IMR-90 (cell line): Measurements from ENCODE around the gene AXDND1. TPM values are rescaled to one million over a fixed set of nuclear protein-coding genes. Genes with fewer than 3 reads are reported as not detected.
"Not testable (repeated sequence)": the region's sequence is repeated elsewhere in the genome, so short reads cannot be mapped to it uniquely, and the experiment has no call there.

ENCODE experiments used
- ATAC-seq: fragments of 200-7000 bp; cut with Tn5 transposase; 2 replicates; pipeline ENCODE4 v1.9.1; 2020; ENCODE audit warnings: low read depth, mild to moderate bottlenecking, moderate library complexity
- BruUV-seq: library from RNA; stranded (reverse); fragments of 400-500 nt; replicated peaks from 2 replicates; lab custom pipeline; 2021; lab: Mats Ljungman, UMichigan
- CTCF ChIA-PET: fragments of 300-600 bp; formaldehyde crosslinking; extraction: SDS; loops from one replicate; lab custom pipeline; 2021; ENCODE audit warnings: antibody characterized with exemption; lab: Yijun Ruan, JAX
- POLR2A ChIA-PET: fragments of 300-600 bp; sonication (Branson Sonifier 250); formaldehyde crosslinking; loops from one replicate; lab custom pipeline; 2022; ENCODE audit warnings: antibody characterized with exemption; ENCODE audit not compliant: unreplicated experiment; lab: Charles Lee
- DNase-seq: peaks from one replicate; pipeline ENCODE4 v3.0.0; 2013
- H2AFZ ChIP-seq: replicated peaks from 2 replicates; pipeline ENCODE3; 2013; ENCODE audit warnings: low read length, mild to moderate bottlenecking; ENCODE audit not compliant: poor library complexity
- H2AK5ac ChIP-seq: 2 replicates; pipeline ENCODE4 v1.6.1; 2013; ENCODE audit warnings: low read depth, low read length, inconsistent platforms
- H2AK9ac ChIP-seq: replicated peaks from 2 replicates; pipeline ENCODE3; 2013; ENCODE audit warnings: mild to moderate bottlenecking, low read depth, low read length, moderate library complexity; ENCODE audit not compliant: poor library complexity
- H2BK120ac ChIP-seq: 2 replicates; pipeline ENCODE4 v1.6.1; 2013; ENCODE audit warnings: low read depth, low read length, inconsistent platforms
- H2BK15ac ChIP-seq: 3 replicates; pipeline ENCODE4 v1.6.1; 2013; ENCODE audit warnings: low read depth, low read length, inconsistent platforms
- H2BK20ac ChIP-seq: 2 replicates; pipeline ENCODE4 v1.6.1; 2013; ENCODE audit warnings: low read depth, mild to moderate bottlenecking, inconsistent platforms, low read length, moderate library complexity
- H2BK5ac ChIP-seq: 2 replicates; pipeline ENCODE4 v1.6.1; 2013; ENCODE audit warnings: mild to moderate bottlenecking, low read depth, low read length, inconsistent platforms; ENCODE audit not compliant: poor library complexity, severe bottlenecking
- H3K14ac ChIP-seq: replicated peaks from 2 replicates; pipeline ENCODE4 v1.6.1; 2013; ENCODE audit warnings: low read depth, low read length, inconsistent platforms
- H3K18ac ChIP-seq: 2 replicates; pipeline ENCODE4 v1.6.1; 2013; ENCODE audit warnings: low read depth, low read length, control low read depth
- H3K23ac ChIP-seq: 2 replicates; pipeline ENCODE4 v1.6.1; 2013; ENCODE audit warnings: low read depth, low read length, inconsistent platforms
- H3K27ac ChIP-seq: 2 replicates; pipeline ENCODE4 v1.5.1; 2013; ENCODE audit warnings: mild to moderate bottlenecking, control low read depth, low read length; ENCODE audit not compliant: insufficient read depth
- H3K27me3 ChIP-seq: 2 replicates; pipeline ENCODE4 v1.6.1; 2013; ENCODE audit warnings: low read length; ENCODE audit not compliant: control insufficient read depth, insufficient read depth
- H3K36me3 ChIP-seq: 2 replicates; pipeline ENCODE4 v1.6.1; 2013; ENCODE audit warnings: low read length, mixed read lengths; ENCODE audit not compliant: control insufficient read depth, insufficient read depth
- H3K4ac ChIP-seq: 2 replicates; pipeline ENCODE4 v1.6.1; 2013; ENCODE audit warnings: low read depth, low read length, inconsistent platforms
- H3K4me1 ChIP-seq: 2 replicates; pipeline ENCODE4 v1.6.1; 2013; ENCODE audit warnings: low read length, mixed read lengths; ENCODE audit not compliant: control insufficient read depth, insufficient read depth
- H3K4me2 ChIP-seq: 2 replicates; pipeline ENCODE4 v1.6.1; 2013; ENCODE audit warnings: low read depth, mild to moderate bottlenecking, control low read depth, low read length, moderate library complexity
- H3K4me3 ChIP-seq: 2 replicates; pipeline ENCODE4 v1.5.1; 2013; ENCODE audit warnings: low read depth, mild to moderate bottlenecking, control low read depth, low read length, moderate library complexity; ENCODE audit not compliant: insufficient read depth
- H3K56ac ChIP-seq: 2 replicates; pipeline ENCODE4 v1.6.1; 2013; ENCODE audit warnings: low read length, inconsistent platforms; ENCODE audit not compliant: insufficient read depth; ENCODE audit errors: extremely low read depth
- H3K79me1 ChIP-seq, 2 experiments: 2 replicates each; pipeline ENCODE4 v1.6.1; 2013; ENCODE audit warnings: low read length in 2 of 2, inconsistent platforms in 1 of 2, low read depth in 1 of 2
- H3K9ac ChIP-seq: 2 replicates; pipeline ENCODE4 v1.6.1; 2013; ENCODE audit warnings: low read depth, low read length, control low read depth
- H3K9me1 ChIP-seq: 2 replicates; pipeline ENCODE4 v1.6.1; 2013; ENCODE audit warnings: low read length, inconsistent platforms; ENCODE audit not compliant: insufficient read depth
- H3K9me3 ChIP-seq: 2 replicates; pipeline ENCODE4 v1.6.1; 2013; ENCODE audit warnings: low read length; ENCODE audit not compliant: control insufficient read depth, insufficient read depth
- H4K20me1 ChIP-seq: 2 replicates; pipeline ENCODE4 v1.6.1; 2013; ENCODE audit warnings: low read length, inconsistent platforms; ENCODE audit not compliant: insufficient read depth
- H4K5ac ChIP-seq: 2 replicates; pipeline ENCODE4 v1.6.1; 2013; ENCODE audit warnings: mild to moderate bottlenecking, low read depth, low read length, control low read depth
- H4K8ac ChIP-seq, 2 experiments: 2 replicates each; pipeline ENCODE4 v1.6.1; 2013; ENCODE audit warnings: low read depth in 2 of 2, low read length in 2 of 2, control low read depth in 1 of 2, inconsistent platforms in 1 of 2
- H4K91ac ChIP-seq: 2 replicates; pipeline ENCODE4 v1.6.1; 2013; ENCODE audit warnings: low read depth, low read length, inconsistent platforms; ENCODE audit not compliant: insufficient read depth
- FOS ChIP-seq: fragments of 150-350 bp; IDR thresholded peaks from 2 replicates; pipeline ENCODE4 v1.6.1; 2016; ENCODE audit warnings: low read depth, low read length
- POLR2A ChIP-seq: IDR thresholded peaks from 2 replicates; pipeline ENCODE4 v1.6.1; 2012; ENCODE audit warnings: mild to moderate bottlenecking, low read depth, low read length
- SMC3 ChIP-seq: fragments of 150-350 bp; IDR thresholded peaks from 2 replicates; pipeline ENCODE4 v1.6.1; 2016; ENCODE audit warnings: low read depth, mild to moderate bottlenecking, antibody characterized with exemption, low read length, moderate library complexity
- WGBS, 2 experiments: methylation state at CpG; one replicate each; pipeline versions ENCODE4 v1.1.5 to v1.1.7; 2013; ENCODE audit warnings: missing lambda C conversion rate in 2 of 2; ENCODE audit not compliant: insufficient read length in 1 of 2; ENCODE audit errors: extremely low coverage in 2 of 2; 5-methylcytosine and 5-hydroxymethylcytosine counted together
- dilution Hi-C: fragments of 300-500 bp; cut with HindIII; formaldehyde crosslinking; loops from one replicate; pipeline ENCODE4 v1.14.3; 2018; ENCODE audit warnings: low sequenced_read_pairs; ENCODE audit not compliant: unreplicated experiment
- in situ Hi-C: fragments of 300-500 bp; cut with MboI; formaldehyde crosslinking; loops from 3 replicates; pipeline ENCODE4 v1.14.3; 2019; ENCODE audit warnings: low sequenced_read_pairs, inconsistent platforms, mixed read lengths
- intact Hi-C: fragments of 100-400 bp; cut with micrococcal nuclease; formaldehyde crosslinking; loops from 2 replicates; pipeline ENCODE4 v1.10.0; 2022
- polyA plus RNA-seq, 3 experiments: library from polyadenylated mRNA; depleted of rRNA; stranded (reverse); fragments of >200 nt; gene quantifications; 2 replicates each; pipeline ENCODE4 v1.2.3, GENCODE V29; 2012; ENCODE audit warnings: low replicate concordance in 1 of 3
- total RNA-seq: library from RNA; depleted of rRNA; stranded (reverse); fragments of >200 nt; gene quantifications from 2 replicates; pipeline ENCODE4 v1.2.3, GENCODE V29; 2012

The AXDND1 gene
- total and polyA plus RNA-seq, 2 of the 4 experiments (the other 2 are of a cell fraction): not detected

GRCh38 chr1:179441501-179441900, 75.7 kb downstream of the AXDND1 start:
- ChIA-PET POLR2A (no interaction called here), CTCF (no interaction called here)
- no peak overlapping the region for H2AK5ac ChIP-seq
- H3K27ac ChIP-seq: no peak overlapping the region
- in situ Hi-C loops: no loop called here
- H4K5ac ChIP-seq: no peak overlapping the region
- no peak overlapping the region for H2BK120ac ChIP-seq
- ATAC-seq (no peak), DNase-seq (no peak)
- H3K14ac ChIP-seq: no peak overlapping the region
- no peaks in the 10 kb centered on the region for H3K9me3 ChIP-seq
- H2BK15ac ChIP-seq: no peak overlapping the region
- no TSS peak for BruUV-seq
- H3K27me3 ChIP-seq: 0 out of 2 replicates have a peak, but pooled peaks cover 1% of the 10 kb centered on the region
- no peak overlapping the region for H3K9ac ChIP-seq
- H3K79me1 ChIP-seq: no peaks in the 10 kb centered on the region
- no peak overlapping the region for H2AK9ac ChIP-seq
- H3K4me1 ChIP-seq: no peaks in the 10 kb centered on the region
- H4K20me1 ChIP-seq: no peaks in the 10 kb centered on the region
- H3K4me3 ChIP-seq: no peak overlapping the region
- H2BK5ac ChIP-seq: no peak overlapping the region
- H3K4ac ChIP-seq: no peak overlapping the region
- H4K91ac ChIP-seq: no peak overlapping the region
- H4K8ac ChIP-seq: no peak overlapping the region
- H3K18ac ChIP-seq: no peak overlapping the region
- intact Hi-C loops: no loop called here
- no peak overlapping the region for H3K56ac ChIP-seq
- no peak overlapping the region for H2BK20ac ChIP-seq
- H3K36me3 ChIP-seq: no peaks in the 10 kb centered on the region
- no peak overlapping the region for H3K4me2 ChIP-seq
- 63% methylated on average over 4 of the region's 6 CpGs; no CpG with 5 or more reads in 1 of the 2 experiments for WGBS, 2 experiments
- no peak overlapping the region for H2AFZ ChIP-seq
- TF ChIP-seq POLR2A (no peak), SMC3 (no peak), FOS (no peak)
- dilution Hi-C loops: no loop called here
- no peak overlapping the region for H3K23ac ChIP-seq
- H3K9me1 ChIP-seq: no peaks in the 10 kb centered on the region

- ATAC-seq, POLR2A ChIA-PET, H3K23ac ChIP-seq, dilution Hi-C loops, H3K4ac ChIP-seq, H3K9me3 ChIP-seq, H3K36me3 ChIP-seq, H3K14ac ChIP-seq, in situ Hi-C loops, H2BK20ac ChIP-seq, H4K20me1 ChIP-seq, H2BK120ac ChIP-seq, H3K4me3 ChIP-seq, H3K27ac ChIP-seq, CTCF ChIA-PET, H3K4me1 ChIP-seq, H2AFZ ChIP-seq, H4K8ac ChIP-seq, H2AK5ac ChIP-seq, H4K5ac ChIP-seq, H3K27me3 ChIP-seq, H2BK5ac ChIP-seq, H2AK9ac ChIP-seq, H3K9me1 ChIP-seq, H3K4me2 ChIP-seq, H3K79me1 ChIP-seq, DNase-seq, H4K91ac ChIP-seq, BruUV-seq, H3K56ac ChIP-seq, H2BK15ac ChIP-seq, H3K18ac ChIP-seq, H3K9ac ChIP-seq, intact Hi-C loops: not testable (repeated sequence)
- 34% methylated on average over 2 of the region's 10 CpGs; no CpG with 5 or more reads in 1 of the 2 experiments for WGBS, 2 experiments
Observed at GRCh38 chr1:179442846-179443245, 77.1 kb downstream of the AXDND1 start.
